ENCODE results near the gene NUDT9. TPM values are rescaled to one million over a fixed set of nuclear protein-coding genes. Genes with fewer than 3 reads are reported as not detected.
"Not testable (repeated sequence)": the region's sequence is repeated elsewhere in the genome, so short reads cannot be mapped to it uniquely, and the experiment has no call there.

NUDT9 gene
- total RNA-seq, 1 donor from 2014 or later, result 18.0 TPM

DNA sequence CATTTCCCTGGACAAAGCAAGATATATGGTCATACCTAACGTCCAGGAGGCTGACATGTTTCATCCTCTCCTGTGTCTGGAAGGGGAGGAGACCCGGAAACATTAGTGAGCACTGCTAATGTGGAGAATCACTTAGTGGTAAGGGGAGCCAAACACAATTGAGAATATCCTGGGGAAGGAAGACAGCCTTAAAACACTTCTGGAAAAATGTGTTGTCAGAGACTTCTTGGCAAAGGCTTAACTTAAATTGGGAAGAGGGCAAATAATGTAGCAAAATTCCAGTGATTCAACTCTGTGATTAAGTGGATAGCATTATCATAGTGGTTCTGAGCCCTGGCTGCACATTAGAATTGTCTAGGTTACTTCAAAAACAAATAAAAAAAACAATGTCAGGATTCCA lies 67.3 kb downstream of the NUDT9 start:
- Histone ChIP-seq H3K4me2 (no peak overlapping the region), H3K9ac (no peak overlapping the region), H3K4me3 (no peak overlapping the region), H3K79me2 (ENCODE audit: low read depth) (no peaks in the 10 kb centered on the region), H3K27me3 (no peaks in the 10 kb centered on the region), H3K36me3 (no peaks in the 10 kb centered on the region), H3K4me1 (no peaks in the 10 kb centered on the region), H3K27ac (no peak overlapping the region), H3F3A (ENCODE audit: low read depth) (no peaks in the 10 kb centered on the region), H3K9me3 (ENCODE audit: low read depth) (no peaks in the 10 kb centered on the region), H4K20me1 (ENCODE audit: low read depth) (no peaks in the 10 kb centered on the region), H2AFZ (replicated peaks) (no peak overlapping the region)
- H3K27me3 Mint-ChIP-seq (ENCODE audit: insufficient read depth, low read depth), result no peaks in the 10 kb centered on the region
- peaks cover 13% of the 10 kb centered on the region for H3K9me3 Mint-ChIP-seq
- H3K36me3 Mint-ChIP-seq, result peaks cover 19% of the 10 kb centered on the region
- H3K4me3 Mint-ChIP-seq, result no peak overlapping the region
- no peak for DNase-seq (ENCODE audit: low spot score)
- no peaks in the 10 kb centered on the region for H3K4me1 Mint-ChIP-seq
- TF ChIP-seq, protein P1, sequence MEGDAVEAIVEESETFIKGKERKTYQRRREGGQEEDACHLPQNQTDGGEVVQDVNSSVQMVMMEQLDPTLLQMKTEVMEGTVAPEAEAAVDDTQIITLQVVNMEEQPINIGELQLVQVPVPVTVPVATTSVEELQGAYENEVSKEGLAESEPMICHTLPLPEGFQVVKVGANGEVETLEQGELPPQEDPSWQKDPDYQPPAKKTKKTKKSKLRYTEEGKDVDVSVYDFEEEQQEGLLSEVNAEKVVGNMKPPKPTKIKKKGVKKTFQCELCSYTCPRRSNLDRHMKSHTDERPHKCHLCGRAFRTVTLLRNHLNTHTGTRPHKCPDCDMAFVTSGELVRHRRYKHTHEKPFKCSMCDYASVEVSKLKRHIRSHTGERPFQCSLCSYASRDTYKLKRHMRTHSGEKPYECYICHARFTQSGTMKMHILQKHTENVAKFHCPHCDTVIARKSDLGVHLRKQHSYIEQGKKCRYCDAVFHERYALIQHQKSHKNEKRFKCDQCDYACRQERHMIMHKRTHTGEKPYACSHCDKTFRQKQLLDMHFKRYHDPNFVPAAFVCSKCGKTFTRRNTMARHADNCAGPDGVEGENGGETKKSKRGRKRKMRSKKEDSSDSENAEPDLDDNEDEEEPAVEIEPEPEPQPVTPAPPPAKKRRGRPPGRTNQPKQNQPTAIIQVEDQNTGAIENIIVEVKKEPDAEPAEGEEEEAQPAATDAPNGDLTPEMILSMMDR (IDR thresholded peaks at IDR 0.05), result no peak
- no peak for TF ChIP-seq EZH2 (IDR thresholded peaks at IDR 0.05)
- no peak for TF ChIP-seq EZH2phosphoT487 (IDR thresholded peaks at IDR 0.05)
- H3K27ac Mint-ChIP-seq, result no peak overlapping the region

DNA sequence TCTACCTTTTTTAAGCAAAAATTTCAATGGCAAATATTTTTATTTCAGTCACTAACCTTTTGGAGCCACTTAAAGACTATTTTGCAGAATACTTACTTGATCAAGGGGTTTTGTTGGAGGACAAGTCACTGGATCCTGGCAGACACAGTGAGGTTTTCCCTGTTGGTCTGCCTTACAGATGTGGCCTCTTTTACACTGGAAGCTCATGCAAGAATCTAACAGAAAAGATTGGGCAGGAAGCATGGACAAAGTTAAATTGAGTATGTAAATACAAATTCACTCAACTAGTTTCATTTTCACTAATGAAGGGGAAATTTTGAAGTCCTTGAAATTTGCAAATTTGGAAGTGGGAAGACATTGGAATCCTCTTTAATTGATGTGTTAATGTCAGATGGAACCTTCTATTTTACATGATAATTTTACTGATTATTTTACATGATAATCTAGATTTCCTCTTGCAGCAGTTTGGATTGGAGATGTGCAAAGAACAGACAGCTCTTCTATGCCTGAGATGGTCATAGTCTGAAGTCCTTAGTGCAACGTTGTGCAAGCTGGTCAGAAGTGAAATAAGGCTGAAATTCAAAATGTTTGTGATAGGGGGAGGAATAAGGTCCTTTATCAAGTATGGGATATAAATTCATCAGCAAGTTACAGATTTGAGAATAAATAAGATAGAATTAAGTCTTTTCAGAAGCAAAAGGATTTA lies 68.4 kb downstream of the NUDT9 start:
- Mint-ChIP-seq H3K27ac (no peak overlapping the region), H3K9me3 (peaks cover 10% of the 10 kb centered on the region), H3K36me3 (peaks cover 15% of the 10 kb centered on the region), H3K4me3 (no peak overlapping the region), H3K4me1 (no peaks in the 10 kb centered on the region), H3K27me3 (ENCODE audit: insufficient read depth, low read depth) (no peaks in the 10 kb centered on the region)
- no peak overlapping the region for H3K4me3 ChIP-seq
- H3K27ac ChIP-seq, result no peak overlapping the region
- H3K4me1 ChIP-seq, result no peaks in the 10 kb centered on the region
- no peaks in the 10 kb centered on the region for H3K9me3 ChIP-seq (ENCODE audit: low read depth)
- no peaks in the 10 kb centered on the region for H3K27me3 ChIP-seq
- no peaks in the 10 kb centered on the region for H3K36me3 ChIP-seq
- no peak for DNase-seq (ENCODE audit: low spot score)
- H3K9ac ChIP-seq, result no peak overlapping the region
- TF ChIP-seq EZH2phosphoT487 (IDR thresholded peaks at IDR 0.05) (no peak), EZH2 (IDR thresholded peaks at IDR 0.05) (no peak)
- TF ChIP-seq, protein P1 (IDR thresholded peaks at IDR 0.05), result no peak
- no peak overlapping the region for H2AFZ ChIP-seq (replicated peaks)
- H3K79me2 ChIP-seq (ENCODE audit: low read depth), result no peaks in the 10 kb centered on the region
- H3F3A ChIP-seq (ENCODE audit: low read depth), result no peaks in the 10 kb centered on the region
- no peak overlapping the region for H3K4me2 ChIP-seq
- no peaks in the 10 kb centered on the region for H4K20me1 ChIP-seq (ENCODE audit: low read depth)

DNA sequence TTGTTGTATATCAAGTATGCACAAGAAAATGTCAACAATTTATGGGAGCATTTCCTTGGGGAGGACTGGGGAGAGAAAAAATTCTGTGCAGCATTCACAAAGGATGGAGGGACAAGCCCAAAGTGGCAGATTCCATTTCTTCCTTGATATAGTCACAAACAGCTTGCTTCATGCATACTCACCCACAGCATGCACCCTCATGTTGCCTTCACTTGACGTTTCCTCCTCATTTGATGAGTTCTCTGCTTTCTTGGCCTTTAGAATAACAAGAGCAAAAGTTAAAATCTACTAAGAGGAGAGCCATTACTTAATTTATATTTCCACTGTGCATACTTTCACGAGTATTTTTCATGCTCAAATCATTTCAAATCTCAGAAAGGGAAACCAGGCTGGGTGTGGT lies 69.1 kb downstream of the NUDT9 start:
- no peaks in the 10 kb centered on the region for H3K36me3 ChIP-seq
- Mint-ChIP-seq H3K9me3 (peaks cover 8% of the 10 kb centered on the region), H3K4me1 (no peaks in the 10 kb centered on the region), H3K27ac (no peak overlapping the region), H3K4me3 (no peak overlapping the region), H3K36me3 (peaks cover 15% of the 10 kb centered on the region), H3K27me3 (ENCODE audit: insufficient read depth, low read depth) (no peaks in the 10 kb centered on the region)
- no peaks in the 10 kb centered on the region for H3K4me1 ChIP-seq
- H3K27ac ChIP-seq, result no peak overlapping the region
- H3K9me3 ChIP-seq (ENCODE audit: low read depth), result no peaks in the 10 kb centered on the region
- H3F3A ChIP-seq (ENCODE audit: low read depth), result no peaks in the 10 kb centered on the region
- H3K4me3 ChIP-seq, result no peak overlapping the region
- TF ChIP-seq EZH2 (IDR thresholded peaks at IDR 0.05), result no peak
- no peaks in the 10 kb centered on the region for H3K79me2 ChIP-seq (ENCODE audit: low read depth)
- H3K4me2 ChIP-seq, result no peak overlapping the region
- H3K9ac ChIP-seq, result no peak overlapping the region
- H4K20me1 ChIP-seq (ENCODE audit: low read depth), result no peaks in the 10 kb centered on the region
- no peaks in the 10 kb centered on the region for H3K27me3 ChIP-seq
- no peak for DNase-seq (ENCODE audit: low spot score)
- H2AFZ ChIP-seq (replicated peaks), result no peak overlapping the region

DNA sequence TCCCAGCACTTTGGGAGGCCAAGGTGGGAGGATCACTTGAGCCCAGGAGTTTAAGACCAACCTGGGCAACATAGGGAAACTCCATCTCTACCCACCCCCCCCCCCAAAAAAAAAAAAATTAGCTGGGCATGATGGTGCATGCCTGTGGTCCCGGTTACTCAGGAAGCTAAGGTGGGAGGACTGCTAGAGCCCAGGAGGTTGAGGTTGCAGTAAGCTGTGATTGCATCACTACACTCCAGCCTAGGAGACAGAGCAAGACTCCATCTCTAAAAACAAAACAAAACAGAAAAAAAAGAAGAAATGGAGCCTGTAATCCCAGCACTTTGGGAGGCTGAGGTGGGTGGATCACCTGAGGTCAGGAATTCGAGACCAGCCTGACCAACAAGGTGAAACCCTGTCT lies 69.5 kb downstream of the NUDT9 start:
- not testable (repeated sequence) for H3K9me3 ChIP-seq (ENCODE audit: low read depth); H3K27me3 Mint-ChIP-seq (ENCODE audit: insufficient read depth, low read depth); H3K4me3 Mint-ChIP-seq; H3K4me3 ChIP-seq; H3F3A ChIP-seq (ENCODE audit: low read depth); H3K27ac Mint-ChIP-seq; H3K4me1 Mint-ChIP-seq; H3K36me3 ChIP-seq; H4K20me1 ChIP-seq (ENCODE audit: low read depth); H3K27ac ChIP-seq; H3K9me3 Mint-ChIP-seq; H3K27me3 ChIP-seq; DNase-seq (ENCODE audit: low spot score); H2AFZ ChIP-seq (replicated peaks); H3K9ac ChIP-seq; H3K4me2 ChIP-seq; H3K79me2 ChIP-seq (ENCODE audit: low read depth); H3K4me1 ChIP-seq
- peaks cover 15% of the 10 kb centered on the region for H3K36me3 Mint-ChIP-seq
